HG03571 (cell line): Measurements from ENCODE around the gene ADCY4.
A peak's percentile ranks its signal among the peaks of the same experiment; 100 is the strongest.
"Not testable (repeated sequence)": the region's sequence is repeated elsewhere in the genome, so short reads cannot be mapped to it uniquely, and the experiment has no call there.

ENCODE experiments used
- ATAC-seq: cut with Tn5 transposase; IDR thresholded peaks from one replicate; pipeline ENCODE4 v1.9.1; 2021; ENCODE audit not compliant: unreplicated experiment

ADCY4 gene

DNA sequence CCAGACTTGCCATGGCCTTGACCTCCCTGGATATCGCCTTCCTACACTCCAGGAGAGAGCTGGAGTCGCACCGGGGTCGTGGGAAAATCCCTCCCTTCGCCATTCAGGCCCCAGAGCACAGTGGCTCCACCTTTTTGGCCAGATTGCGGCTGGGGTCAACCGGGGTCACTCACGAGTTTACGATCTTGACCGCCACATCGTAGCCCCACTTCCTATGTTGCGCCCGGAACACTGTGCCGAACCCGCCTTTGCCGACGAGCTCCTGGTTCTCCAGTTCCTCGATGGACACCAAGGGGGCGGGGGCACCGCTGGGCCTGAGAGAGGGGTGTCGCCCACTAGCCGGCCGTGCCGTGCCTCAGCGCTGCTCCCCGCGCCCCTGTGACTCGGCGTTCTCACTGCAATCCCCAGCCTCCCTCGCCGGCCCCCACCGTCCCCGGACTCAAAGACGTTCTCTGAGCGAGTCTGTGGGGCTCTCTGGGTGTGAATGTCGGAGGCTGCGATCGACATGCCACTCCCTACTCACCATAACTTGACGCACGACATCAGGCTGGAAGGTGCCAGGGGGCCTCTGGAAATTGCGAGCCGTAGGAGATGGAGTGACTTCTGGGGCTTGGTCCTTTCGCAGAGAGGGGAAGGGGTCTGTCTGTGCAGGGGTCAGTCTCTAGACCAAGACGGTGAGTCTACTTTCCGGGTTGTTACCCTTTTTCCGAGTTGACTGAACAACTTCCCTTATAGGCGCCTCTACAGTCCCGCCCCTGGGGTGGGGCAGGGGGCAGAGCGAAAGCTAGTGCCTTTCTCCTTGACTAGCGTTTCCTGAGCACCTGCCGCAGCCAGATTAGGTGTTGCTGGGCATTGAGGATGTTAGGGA lies 4.6 kb upstream of the ADCY4 start, which contains the start of gene RIPK3:
TSS of gene RIPK3 (minus strand) at position 708 of the 868 bp plus-strand sequence. CDS start at position 543, 165 bp downstream.
- peak; percentile 80 for ATAC-seq

DNA sequence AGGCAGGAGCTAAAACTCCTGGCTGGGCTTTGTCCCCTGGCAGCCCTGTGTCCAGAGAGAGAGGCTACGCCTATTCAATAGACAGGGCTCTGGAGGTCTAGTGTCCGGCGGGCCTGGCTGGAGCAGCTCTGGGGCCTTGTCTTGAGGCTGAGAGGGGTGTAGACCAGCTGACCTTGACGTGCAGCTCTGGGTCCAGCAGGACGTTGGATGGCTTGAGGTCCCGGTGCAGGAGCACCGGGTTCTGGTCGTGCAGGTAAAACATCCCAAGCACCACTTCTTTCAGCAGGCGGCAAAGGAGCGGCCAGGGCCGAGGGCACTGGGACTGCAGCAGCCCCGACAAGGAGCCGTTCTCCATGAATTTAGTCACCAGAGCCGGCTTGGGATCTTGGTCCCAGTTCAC lies 4.0 kb upstream of the ADCY4 start:
- no peak for ATAC-seq

DNA sequence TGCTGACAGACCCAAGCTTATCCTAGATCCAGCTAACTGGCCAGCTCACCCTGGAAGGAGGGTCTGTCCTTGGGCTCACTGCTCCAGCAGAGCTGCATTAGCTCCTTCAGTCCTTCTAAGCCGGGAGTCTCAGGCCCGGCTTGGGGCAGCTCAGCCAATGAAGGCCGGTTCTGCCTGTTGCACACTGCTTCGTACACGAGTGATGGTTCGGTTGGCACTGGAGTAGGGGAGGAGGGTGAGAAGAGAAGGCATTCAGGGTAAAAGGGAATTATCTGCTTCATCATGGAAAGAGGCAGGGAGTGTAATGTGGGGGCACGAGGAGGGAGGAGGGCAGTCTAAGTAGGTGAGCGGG lies 2.9 kb upstream of the ADCY4 start:
- no peak for ATAC-seq

DNA sequence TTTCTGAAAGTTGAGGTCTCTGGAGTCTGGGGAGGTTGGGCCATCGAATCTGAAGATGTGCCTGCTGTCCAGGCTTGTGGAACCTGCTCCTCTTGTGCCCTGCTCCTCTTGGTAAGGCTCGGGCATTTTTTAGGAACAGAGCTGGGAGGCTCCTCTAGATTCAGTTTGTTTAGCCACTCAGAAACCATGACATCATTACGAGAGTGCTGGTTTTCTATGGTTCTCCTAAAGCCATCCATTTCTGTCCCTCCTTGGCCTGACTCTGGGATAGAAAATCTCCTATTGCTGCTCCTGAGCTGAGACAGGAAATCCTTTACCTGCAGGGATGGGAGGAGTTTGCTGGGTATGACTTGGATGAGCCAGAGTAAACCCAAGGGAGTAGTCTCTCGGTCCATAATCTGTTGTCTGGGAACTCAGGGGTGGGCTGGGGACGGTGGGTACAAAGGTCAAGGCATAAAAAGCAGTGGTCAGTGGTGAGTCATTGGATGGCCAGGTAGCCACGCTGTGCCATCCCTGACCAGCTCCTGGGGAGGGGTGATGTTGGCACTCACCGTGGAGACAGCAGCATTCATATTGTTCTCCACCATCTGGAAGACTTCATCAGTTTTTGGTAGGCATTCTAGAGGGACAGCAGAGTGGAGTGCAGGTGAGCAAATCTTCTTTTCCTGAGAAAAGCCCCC lies 2.4 kb upstream of the ADCY4 start:
- no peak for ATAC-seq

DNA sequence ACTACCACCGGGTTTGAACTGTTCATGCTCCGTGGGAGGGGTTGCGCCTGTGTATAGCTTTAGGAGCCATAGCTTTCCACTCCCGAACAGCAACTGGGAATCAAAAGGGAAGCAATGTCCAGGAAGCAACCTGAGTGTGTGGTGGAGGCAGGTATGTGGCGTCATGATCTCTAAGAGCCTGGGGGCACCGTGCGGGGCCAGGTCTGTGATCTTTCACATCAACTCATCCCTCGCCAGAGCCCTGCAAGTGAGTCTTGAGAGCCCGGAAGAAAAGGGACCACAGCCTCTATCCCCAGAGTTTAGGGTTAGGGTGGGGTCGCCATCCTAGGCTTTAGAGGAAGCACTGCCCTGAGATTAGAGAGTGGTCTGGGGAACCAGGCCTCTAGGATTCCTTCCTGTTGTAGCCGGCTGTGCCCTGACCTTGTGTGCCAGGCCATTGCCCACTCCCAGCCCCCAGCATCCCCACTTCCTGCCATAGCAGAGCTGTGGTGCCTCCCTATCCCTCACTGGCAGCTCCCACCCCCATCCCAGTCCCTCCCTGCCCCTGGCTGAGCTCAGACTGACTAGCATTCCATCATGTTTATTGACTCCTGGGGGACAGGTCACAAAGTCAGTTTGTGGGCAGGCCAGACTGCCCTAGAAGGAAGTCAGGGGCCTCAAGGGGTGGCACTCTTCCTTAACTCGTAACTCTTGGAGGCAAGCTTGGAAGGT lies 745 bp upstream of the ADCY4 start:
- ATAC-seq: no peak

DNA sequence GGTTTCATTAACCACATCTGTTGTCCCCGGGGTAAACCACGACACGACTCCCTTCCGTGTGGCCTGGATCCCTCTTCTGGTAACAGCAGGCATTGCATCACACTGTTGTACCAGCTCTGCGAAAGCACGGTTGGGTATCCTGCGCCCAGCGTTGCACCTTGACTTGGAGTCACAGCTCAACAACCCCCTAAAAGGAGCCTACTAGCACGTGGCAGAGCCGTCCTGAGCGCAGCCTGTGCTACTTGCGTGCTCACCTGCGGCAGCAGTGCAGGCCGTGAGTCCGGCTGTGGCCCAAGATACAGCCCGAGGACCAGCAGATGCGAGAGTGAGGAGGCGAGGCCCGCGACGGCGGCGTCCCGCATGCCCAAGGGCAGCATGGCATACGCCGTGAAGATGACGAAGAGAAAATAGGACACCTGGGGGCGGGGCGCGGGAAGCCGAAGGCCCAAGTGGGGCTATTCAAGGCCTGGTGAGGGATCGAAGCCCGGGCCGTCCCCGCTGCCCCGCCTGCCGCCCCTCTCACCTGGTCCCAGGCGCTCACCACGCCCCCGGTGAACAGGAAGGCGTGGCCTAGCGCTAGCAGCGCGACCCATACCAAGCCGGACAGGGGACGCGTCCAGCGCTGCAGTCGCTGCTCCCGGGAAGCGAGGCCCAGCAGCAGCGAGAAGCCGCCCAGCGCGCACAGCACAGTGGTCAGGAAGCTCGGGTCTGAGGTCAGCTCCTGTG lies 2.4 kb downstream of the ADCY4 start:
- peak; percentile 83 for ATAC-seq

DNA sequence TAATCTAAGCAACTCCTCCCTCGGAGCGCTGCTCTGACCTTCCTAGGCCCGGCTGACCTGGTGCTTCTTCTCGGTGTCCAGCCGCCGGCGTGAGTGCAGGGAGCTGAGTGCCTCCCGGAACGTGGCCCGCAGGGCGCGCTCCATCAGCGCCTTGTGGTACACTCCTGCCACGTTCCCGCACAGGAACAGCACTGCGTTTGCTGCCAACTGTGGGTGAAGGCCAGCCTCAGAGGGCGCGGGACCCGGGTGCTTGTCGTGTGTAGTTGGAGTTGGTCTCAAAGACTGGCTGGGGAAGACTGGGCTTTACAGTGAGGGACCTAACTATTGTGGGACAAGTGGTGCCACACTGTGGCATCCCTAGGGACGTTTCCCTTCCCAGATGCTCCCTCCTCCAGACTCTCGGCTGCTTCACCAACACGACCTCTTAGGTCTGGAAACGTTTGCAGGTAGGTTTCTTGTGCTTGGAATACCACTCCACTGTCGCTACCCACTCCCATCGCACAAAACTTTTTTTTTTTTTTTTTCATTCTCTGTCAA lies 3.1 kb downstream of the ADCY4 start:
- no peak for ATAC-seq

DNA sequence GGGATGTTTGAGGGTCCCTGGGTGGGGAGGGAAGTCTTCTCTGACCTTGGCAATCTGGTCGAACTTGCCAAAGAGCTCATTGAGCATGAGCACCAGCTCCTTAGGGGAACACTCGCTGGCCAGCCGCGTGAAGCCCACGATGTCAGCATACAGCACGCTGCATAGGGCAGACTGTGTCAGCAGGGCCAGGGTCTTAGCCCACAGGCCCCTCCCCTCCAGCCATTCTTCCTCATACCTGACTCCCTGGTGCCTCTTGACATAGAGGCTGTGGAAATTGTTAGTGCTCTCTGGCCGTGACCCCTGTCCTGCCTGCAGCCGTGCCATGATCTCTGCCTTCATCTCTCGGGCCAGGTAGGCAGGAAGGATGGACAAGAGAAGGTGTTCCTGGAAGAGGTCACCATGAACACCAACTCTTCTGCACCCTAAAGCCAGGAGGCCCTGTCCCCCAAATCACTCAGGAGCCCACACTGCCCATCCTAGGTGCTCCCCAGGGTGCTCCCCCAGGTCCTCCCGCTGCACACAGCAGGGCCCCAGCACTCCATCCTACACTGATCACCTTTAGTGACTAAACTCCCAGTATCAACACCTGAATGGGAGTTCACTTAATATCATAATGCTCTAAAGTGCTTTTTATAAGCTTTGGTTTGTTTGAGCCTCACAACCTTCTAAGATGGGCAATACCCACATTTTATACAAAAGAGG lies 3.7 kb downstream of the ADCY4 start:
- ATAC-seq: no peak

DNA sequence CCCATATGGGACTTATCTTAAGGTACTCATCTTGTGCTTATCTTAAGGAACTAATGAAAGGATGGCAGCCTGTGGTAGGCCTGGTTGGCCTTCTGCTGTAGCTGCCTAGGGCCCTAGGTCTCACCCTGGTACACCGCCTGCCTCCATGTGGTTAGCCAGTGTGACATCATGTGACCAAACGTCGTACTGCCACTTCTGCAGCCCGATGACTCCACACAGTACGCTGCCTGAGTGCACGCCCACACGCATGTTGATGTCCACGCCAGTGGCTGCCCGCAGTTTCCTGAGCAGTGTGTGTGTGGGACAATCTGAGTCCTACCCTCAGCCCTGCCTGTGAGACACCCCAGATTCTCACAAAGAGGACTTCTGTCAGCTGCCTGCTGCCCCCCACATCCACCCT lies 5.1 kb downstream of the ADCY4 start:
- no peak for ATAC-seq

DNA sequence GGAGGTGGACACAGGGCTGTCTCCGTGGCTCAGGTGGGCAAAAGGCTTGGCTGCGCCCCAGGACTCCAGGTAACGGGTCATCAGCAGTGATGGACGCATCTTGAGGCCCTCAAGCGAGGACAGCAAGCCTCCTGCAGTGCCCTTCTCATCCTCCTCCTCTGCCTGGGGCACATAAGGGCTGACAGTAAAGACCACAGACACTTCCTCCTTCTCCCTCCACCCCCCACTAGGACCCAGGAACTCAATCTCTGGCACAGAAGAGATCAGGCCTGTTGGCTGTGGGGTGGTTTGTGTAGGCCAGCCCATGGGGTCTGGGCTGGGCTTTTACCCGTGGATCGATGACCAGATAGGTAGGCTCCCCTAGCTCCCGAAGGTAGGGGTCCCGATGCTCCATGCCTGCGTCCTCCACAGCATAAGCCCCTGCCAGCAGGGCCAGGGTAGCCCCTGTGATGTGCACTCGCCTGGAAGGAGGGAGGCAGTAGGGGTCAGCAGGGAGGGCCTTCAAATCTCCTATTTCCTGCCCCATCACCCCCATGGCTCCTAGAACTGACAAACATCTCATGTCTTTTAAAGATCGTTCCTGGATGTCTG lies 5.7 kb downstream of the ADCY4 start:
- no peak for ATAC-seq

DNA sequence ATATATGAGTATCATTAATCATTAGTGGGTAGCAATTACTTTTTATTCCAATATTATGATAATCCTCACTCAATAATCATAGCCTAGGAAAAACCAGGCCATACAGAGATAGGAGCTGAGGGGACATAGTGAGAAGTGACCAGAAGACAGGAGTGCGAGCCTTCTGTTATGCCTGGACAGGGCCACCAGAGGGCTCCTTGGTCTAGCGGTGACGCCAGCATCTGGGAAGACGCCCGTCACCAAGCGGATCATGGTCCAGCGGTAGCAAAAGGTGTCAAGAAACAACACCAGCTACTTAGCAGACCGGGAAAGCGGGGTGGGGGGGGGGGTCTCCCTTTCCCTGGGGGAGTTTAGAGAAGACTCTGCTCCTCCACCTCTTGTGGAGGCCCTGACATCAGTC lies 7.0 kb downstream of the ADCY4 start:
- ATAC-seq: not testable (repeated sequence)

DNA sequence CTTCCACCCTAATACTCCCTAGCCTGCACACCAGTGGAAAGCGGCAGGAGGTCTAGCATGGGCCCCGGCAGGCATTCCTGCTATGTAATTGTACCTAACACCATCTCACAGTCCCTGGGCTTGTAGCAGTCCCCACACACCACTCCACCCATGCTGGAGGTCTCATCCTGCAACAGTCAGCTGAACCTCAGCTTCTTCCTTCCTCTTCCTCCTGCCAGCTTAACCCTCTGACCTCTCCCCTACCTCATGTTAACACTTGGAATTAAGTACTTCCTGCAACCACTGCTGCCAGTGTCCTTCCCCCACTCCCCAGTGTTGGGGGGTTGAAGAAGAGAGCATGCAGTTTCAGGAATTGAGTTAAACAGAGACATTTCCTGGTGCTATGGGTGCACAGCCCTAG lies 7.6 kb downstream of the ADCY4 start:
- no peak for ATAC-seq

DNA sequence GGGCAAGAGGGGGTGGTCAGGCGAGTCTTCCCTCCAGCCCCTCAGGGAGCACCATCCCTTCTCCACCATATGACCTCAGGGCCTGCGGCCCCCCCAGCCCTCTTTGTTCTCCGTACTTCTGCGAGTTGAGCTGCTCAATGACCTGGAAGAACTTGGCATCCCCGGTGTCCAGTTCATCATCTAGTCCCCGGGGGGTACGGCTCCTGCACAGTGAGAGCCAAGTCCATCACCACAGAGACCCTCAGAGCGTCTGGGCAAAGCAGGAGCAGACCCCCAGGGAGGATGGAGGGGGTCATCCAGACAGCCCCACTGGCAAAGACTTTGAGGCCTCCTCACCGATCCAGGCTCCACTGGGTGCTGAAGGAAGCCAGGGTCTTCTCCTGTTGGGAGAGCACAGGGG lies 8.9 kb downstream of the ADCY4 start:
- ATAC-seq: no peak

DNA sequence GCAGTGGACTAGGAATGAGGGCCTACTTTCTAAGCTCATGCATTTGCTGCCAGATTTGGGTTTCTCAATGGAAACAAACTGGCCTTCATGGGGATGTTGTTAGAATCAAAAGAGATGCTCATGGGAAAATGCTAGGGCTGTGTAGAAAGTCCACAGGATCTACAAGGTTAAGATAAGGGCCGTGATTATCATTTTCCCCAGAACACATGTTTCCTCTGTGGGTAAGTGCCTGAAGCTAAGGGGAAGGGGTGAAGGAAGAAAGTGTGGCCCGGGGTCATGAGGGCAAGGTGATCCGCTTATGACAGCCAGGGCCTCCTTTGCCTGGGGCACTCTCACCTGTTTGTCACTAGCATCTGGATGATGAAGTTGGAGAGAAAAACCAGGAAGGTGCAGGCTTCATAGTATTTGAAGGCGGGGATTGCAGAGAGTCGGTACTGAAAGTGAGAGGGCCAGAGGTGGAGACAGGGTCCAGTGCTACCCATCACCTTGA lies 9.8 kb downstream of the ADCY4 start:
- ATAC-seq: no peak

DNA sequence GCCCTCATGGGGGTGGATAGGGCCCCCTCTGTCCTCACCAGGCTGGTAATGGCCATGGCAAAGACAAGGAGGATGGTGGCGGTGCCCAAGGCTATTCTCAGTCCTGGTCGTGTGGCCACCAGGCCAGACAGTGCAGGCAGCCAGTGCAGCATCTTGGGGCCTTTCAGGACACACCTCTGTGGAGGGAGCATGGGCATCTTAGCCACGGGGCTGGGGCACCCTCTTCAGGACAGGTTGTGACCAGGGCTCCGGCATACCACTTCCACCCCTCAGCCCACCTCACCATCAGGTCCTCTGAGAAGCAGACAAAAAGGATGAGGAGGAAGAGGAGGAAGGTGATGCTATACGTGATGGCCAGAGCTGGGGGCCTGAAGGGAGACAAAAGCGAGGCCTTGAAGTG lies 10.8 kb downstream of the ADCY4 start:
- no peak for ATAC-seq

DNA sequence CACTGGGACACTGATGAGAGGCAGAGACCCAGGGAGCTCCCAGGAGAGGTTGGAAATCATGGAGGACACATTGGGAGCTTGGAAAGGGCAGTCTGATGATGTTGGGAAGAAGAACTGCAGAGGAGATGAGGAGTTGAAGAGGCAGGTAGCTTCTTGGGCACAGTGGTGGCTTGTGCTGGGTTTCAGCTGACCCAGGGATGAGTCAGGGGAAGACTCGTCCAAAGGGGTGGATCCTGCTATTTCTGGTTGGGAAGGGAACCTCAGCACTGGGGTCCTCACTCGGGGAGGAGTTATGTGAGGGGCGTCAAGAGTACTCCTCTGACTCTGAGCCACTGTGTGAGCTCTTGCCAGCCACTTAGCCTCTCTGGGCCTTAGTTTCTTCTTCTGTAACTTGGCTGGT lies 11.5 kb downstream of the ADCY4 start:
- ATAC-seq: no peak

DNA sequence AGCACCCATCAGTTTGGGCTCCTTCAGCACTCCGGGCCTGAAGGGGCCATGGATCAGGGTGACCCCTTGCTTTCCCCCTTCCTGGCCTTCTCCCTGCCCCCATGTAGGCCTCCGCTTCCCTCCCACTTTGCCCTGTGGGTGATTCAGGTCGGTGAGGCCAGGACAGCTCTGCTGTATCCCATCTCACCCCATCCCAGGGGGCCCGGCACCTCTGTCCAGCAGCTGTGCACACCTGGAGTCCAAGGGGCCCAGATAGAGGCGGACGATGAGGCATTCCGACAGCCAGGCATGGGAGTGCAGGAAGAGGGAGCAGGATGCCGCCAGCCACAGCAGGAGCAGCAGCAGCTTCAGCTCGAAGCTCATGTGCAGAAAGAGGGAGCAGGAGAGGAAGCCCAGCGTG lies 12.2 kb downstream of the ADCY4 start:
- ATAC-seq: no peak

DNA sequence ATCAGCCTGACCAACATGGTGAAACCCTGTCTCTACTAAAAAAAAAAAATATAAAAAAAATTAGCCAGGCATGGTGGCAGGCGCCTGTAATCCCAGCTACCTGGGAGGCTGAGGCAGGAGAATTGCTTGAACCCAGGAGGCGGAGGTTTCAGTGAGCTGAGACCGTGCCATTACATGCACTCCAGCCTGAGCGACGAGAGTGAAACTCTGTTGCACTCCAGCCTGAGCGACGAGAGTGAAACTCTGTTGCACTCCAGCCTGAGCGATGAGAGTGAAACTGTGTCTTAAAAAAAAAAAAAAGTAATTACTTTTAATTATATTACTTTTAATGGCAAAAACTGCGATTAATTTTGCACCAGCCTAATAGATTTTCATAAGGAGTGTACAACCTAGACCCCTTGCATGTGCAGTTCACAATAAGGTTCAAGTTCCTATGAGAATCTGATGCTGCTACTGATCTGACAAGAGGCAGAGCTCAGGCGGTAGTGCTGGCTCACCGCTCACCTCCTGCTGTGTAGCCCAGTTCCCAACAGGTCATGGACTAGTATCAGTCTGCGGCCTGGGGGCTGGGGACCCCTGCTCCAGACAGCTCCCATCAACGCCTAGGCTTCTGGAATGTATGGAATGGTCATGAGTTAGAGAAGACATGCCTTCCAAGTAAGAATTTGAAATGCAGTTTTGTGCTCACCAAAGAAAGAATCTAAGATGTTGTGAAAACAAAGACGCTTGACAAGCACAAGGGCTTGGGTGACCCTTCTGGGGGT lies 13.5 kb downstream of the ADCY4 start:
- ATAC-seq: no peak
